Muscle layer of colon (tissue), 2 donors: Measurements from ENCODE around the gene SMARCD1.

ENCODE experiments used
- H3K27ac ChIP-seq: one replicate; pipeline ENCODE4 v1.7.0; 2013; ENCODE audit warnings: low read depth, mild to moderate bottlenecking, low read length, moderate library complexity
- H3K27me3 ChIP-seq, 2 donors: one replicate each; pipeline ENCODE4 v1.7.0; 2013; ENCODE audit warnings: low read length in 2 of 2, mild to moderate bottlenecking in 2 of 2; ENCODE audit not compliant: insufficient read depth in 2 of 2, control insufficient read depth in 1 of 2
- H3K36me3 ChIP-seq: one replicate; pipeline ENCODE4 v1.7.0; 2013; ENCODE audit warnings: mild to moderate bottlenecking, low read length; ENCODE audit not compliant: insufficient read depth
- H3K4me1 ChIP-seq: one replicate; pipeline ENCODE4 v1.7.0; 2013; ENCODE audit warnings: mild to moderate bottlenecking, low read length; ENCODE audit not compliant: insufficient read depth
- H3K4me3 ChIP-seq, 2 donors: one replicate each; pipeline ENCODE4 v1.7.0; 2013; ENCODE audit warnings: low read length in 2 of 2, low read depth in 1 of 2, mild to moderate bottlenecking in 1 of 2, moderate library complexity in 1 of 2
- H3K9ac ChIP-seq: one replicate; pipeline ENCODE4 v1.7.0; 2013; ENCODE audit warnings: low read length
- H3K9me3 ChIP-seq: one replicate; pipeline ENCODE4 v1.7.0; 2013; ENCODE audit warnings: mild to moderate bottlenecking, low read length
- donor health status: abdominal sarcoma.
- donor health status: Adenocarcinoma of cecum.

The SMARCD1 gene

GRCh38 chr12:50057896-50058670 lies 27.1 kb upstream of the SMARCD1 start:
- Histone ChIP-seq H3K27me3 (no peaks in the 10 kb centered on the region), H3K9ac (no peak overlapping the region), H3K4me3 (peak overlapping the region; percentile 45 to 83), H3K36me3 (no peaks in the 10 kb centered on the region), H3K4me1 (peaks cover 28% of the 10 kb centered on the region), H3K27ac (peak overlapping the region; percentile 37), H3K9me3 (no peaks in the 10 kb centered on the region)

- Histone ChIP-seq H3K27ac (no peak overlapping the region), H3K4me1 (peaks cover 28% of the 10 kb centered on the region), H3K36me3 (no peaks in the 10 kb centered on the region), H3K9me3 (no peaks in the 10 kb centered on the region), H3K9ac (no peak overlapping the region), H3K27me3 (no peaks in the 10 kb centered on the region), H3K4me3 (no peak overlapping the region)
Measured at GRCh38 chr12:50058743-50059312, 26.3 kb upstream of the SMARCD1 start.

GRCh38 chr12:50059440-50060119 lies 25.6 kb upstream of the SMARCD1 start:
- H3K4me1 ChIP-seq, result peaks cover 28% of the 10 kb centered on the region
- no peaks in the 10 kb centered on the region for H3K36me3 ChIP-seq
- no peaks in the 10 kb centered on the region for H3K9me3 ChIP-seq
- H3K9ac ChIP-seq, result no peak overlapping the region
- no peaks in the 10 kb centered on the region for H3K27me3 ChIP-seq
- H3K27ac ChIP-seq, result no peak overlapping the region
- H3K4me3 ChIP-seq, result no peak overlapping the region

GRCh38 chr12:50060120-50060468 lies 25.0 kb upstream of the SMARCD1 start:
- H3K27me3 ChIP-seq, result no peaks in the 10 kb centered on the region

GRCh38 chr12:50061171-50061570 lies 24.0 kb upstream of the SMARCD1 start:
- H3K9ac ChIP-seq, result no peak overlapping the region
- H3K27me3 ChIP-seq, result no peaks in the 10 kb centered on the region
- H3K36me3 ChIP-seq, result no peaks in the 10 kb centered on the region
- no peaks in the 10 kb centered on the region for H3K9me3 ChIP-seq
- H3K27ac ChIP-seq, result no peak overlapping the region
- H3K4me1 ChIP-seq, result peaks cover 24% of the 10 kb centered on the region
- H3K4me3 ChIP-seq, result no peak overlapping the region

More at GRCh38 chr12:50060120-50060468, 25.0 kb upstream of the SMARCD1 start:
- H3K9me3 ChIP-seq, result no peaks in the 10 kb centered on the region
- no peaks in the 10 kb centered on the region for H3K36me3 ChIP-seq
- no peak overlapping the region for H3K4me3 ChIP-seq
- H3K9ac ChIP-seq, result no peak overlapping the region
- peaks cover 28% of the 10 kb centered on the region for H3K4me1 ChIP-seq
- no peak overlapping the region for H3K27ac ChIP-seq

GRCh38 chr12:50061946-50062686 lies 23.0 kb upstream of the SMARCD1 start:
- Histone ChIP-seq H3K9me3 (no peaks in the 10 kb centered on the region), H3K36me3 (no peaks in the 10 kb centered on the region), H3K4me1 (peaks cover 24% of the 10 kb centered on the region), H3K9ac (no peak overlapping the region), H3K4me3 (no peak overlapping the region), H3K27me3 (no peaks in the 10 kb centered on the region), H3K27ac (no peak overlapping the region)

GRCh38 chr12:50062728-50063460 lies 22.2 kb upstream of the SMARCD1 start:
- peaks cover 24% of the 10 kb centered on the region for H3K4me1 ChIP-seq
- H3K9ac ChIP-seq, result no peak overlapping the region
- no peak overlapping the region for H3K4me3 ChIP-seq
- H3K27ac ChIP-seq, result no peak overlapping the region
- no peaks in the 10 kb centered on the region for H3K9me3 ChIP-seq
- no peaks in the 10 kb centered on the region for H3K27me3 ChIP-seq
- no peaks in the 10 kb centered on the region for H3K36me3 ChIP-seq

GRCh38 chr12:50065726-50066310 lies 19.3 kb upstream of the SMARCD1 start:
- Histone ChIP-seq H3K4me3 (no peak overlapping the region), H3K9ac (no peak overlapping the region), H3K27ac (peak overlapping the region; percentile 16), H3K9me3 (no peaks in the 10 kb centered on the region), H3K36me3 (no peaks in the 10 kb centered on the region), H3K4me1 (peaks cover 20% of the 10 kb centered on the region), H3K27me3 (no peaks in the 10 kb centered on the region)

GRCh38 chr12:50066402-50066801 lies 18.7 kb upstream of the SMARCD1 start:
- Histone ChIP-seq H3K4me3 (no peak overlapping the region), H3K4me1 (peaks cover 16% of the 10 kb centered on the region), H3K27ac (peak overlapping the region; percentile 16), H3K36me3 (no peaks in the 10 kb centered on the region), H3K27me3 (no peaks in the 10 kb centered on the region), H3K9ac (no peak overlapping the region), H3K9me3 (no peaks in the 10 kb centered on the region)

GRCh38 chr12:50069069-50069468 lies 16.1 kb upstream of the SMARCD1 start:
- Histone ChIP-seq H3K9ac (no peak overlapping the region), H3K9me3 (no peaks in the 10 kb centered on the region), H3K27ac (no peak overlapping the region), H3K27me3 (no peaks in the 10 kb centered on the region), H3K4me3 (no peak overlapping the region), H3K4me1 (peaks cover 16% of the 10 kb centered on the region), H3K36me3 (no peaks in the 10 kb centered on the region)
